Upper lobe of left lung (tissue), 6 donors: ENCODE results near the gene NBEA. TPM values are rescaled to one million over a fixed set of nuclear protein-coding genes. Genes with fewer than 3 reads are reported as not detected.

Experiments
- ATAC-seq, 2 donors: fragments of 200-7000 bp; cut with Tn5 transposase; one replicate each; pipeline ENCODE4 v1.9.1; 2022; ENCODE audit warnings: mild to moderate bottlenecking in 2 of 2, moderate library complexity in 2 of 2; ENCODE audit not compliant: low FRiP score in 2 of 2
- DNase-seq, 2 donors: peaks; one replicate each; pipeline ENCODE4 v3.0.0-alpha.2; 2019 to 2020
- H3K27ac ChIP-seq, 4 donors: fragments of 200-600 bp; sonication (generic); one replicate each; pipeline ENCODE4 v1.5.1; 2016 to 2019
- H3K27me3 ChIP-seq, 4 donors: fragments of 200-600 bp; sonication (generic); one replicate each; pipeline ENCODE4 v1.5.1; 2017 to 2019
- H3K36me3 ChIP-seq, 4 donors: fragments of 200-600 bp; sonication (generic); one replicate each; pipeline ENCODE4 v1.5.1; 2016 to 2019
- H3K4me1 ChIP-seq, 4 donors: fragments of 200-600 bp; sonication (generic); one replicate each; pipeline ENCODE4 v1.5.1; 2018 to 2019
- H3K4me3 ChIP-seq, 4 donors: fragments of 200-600 bp; sonication (generic); one replicate each; pipeline ENCODE4 v1.5.1; 2017 to 2019; ENCODE audit warnings: mild to moderate bottlenecking in 2 of 4, moderate library complexity in 1 of 4
- H3K9me3 ChIP-seq, 4 donors: fragments of 200-600 bp; sonication (generic); one replicate each; pipeline ENCODE4 v1.5.1; 2018 to 2019
- CTCF ChIP-seq, 6 experiments: fragments of 450-650 bp in 4 of 6; fragments of 200-600 bp in 2 of 6; sonication (generic) in 2 of 6; IDR thresholded peaks; one replicate each; pipeline ENCODE4 v1.5.1; 2016 to 2019; ENCODE audit warnings: antibody characterized with exemption in 6 of 6
- EP300 ChIP-seq, 4 donors: sonication (generic); formaldehyde crosslinking; IDR thresholded peaks; one replicate each; pipeline ENCODE4 v1.5.1; 2017; ENCODE audit warnings: antibody characterized with exemption in 4 of 4, control low read depth in 2 of 4
- POLR2A ChIP-seq, 4 donors: fragments of 450-650 bp; IDR thresholded peaks; one replicate each; pipeline ENCODE4 v1.5.1; 2016 to 2017; ENCODE audit warnings: antibody characterized with exemption in 4 of 4, mild to moderate bottlenecking in 2 of 4
- POLR2AphosphoS5 ChIP-seq, 2 donors: sonication (generic); formaldehyde crosslinking; IDR thresholded peaks; one replicate each; pipeline ENCODE4 v1.5.1; 2017; ENCODE audit warnings: antibody characterized with exemption in 2 of 2
- WGBS, 2 donors: methylation state at CpG; one replicate each; pipeline ENCODE4 v1.1.5; 2017 to 2018; 5-methylcytosine and 5-hydroxymethylcytosine counted together
- total RNA-seq, 6 donors: library from RNA; depleted of rRNA in 4 of 6; stranded (reverse); fragments of >200 nt in 4 of 6; gene quantifications; one replicate each; pipeline versions ENCODE4 v1.1.0 to v1.2.1, GENCODE V29; 2016 to 2021
- donor health status: DM: no; HTN: no; CAD: no; lungs with moderate emphysema.
- donor health status: DM: no; HTN: yes; CAD: no; lungs with severe emphysema.

NBEA gene
- total RNA-seq, 6 donors from 2014 or later, result 2.7 to 21.4 (median 5.5) TPM

- no peak for DNase-seq
- TF ChIP-seq POLR2AphosphoS5 (IDR thresholded peaks at IDR 0.05) (no peak), EP300 (IDR thresholded peaks at IDR 0.05) (no peak), CTCF (IDR thresholded peaks at IDR 0.05) (no peak), POLR2A (IDR thresholded peaks at IDR 0.05) (no peak)
- Histone ChIP-seq H3K36me3 (no peaks in the 10 kb centered on the region), H3K27ac (no peak overlapping the region), H3K4me1 (peaks cover 0 to 25% (median 10%) of the 10 kb centered on the region in 4 donors), H3K4me3 (peak overlapping the region in 3 of 4 donors; percentile 76 to 86 (median 85)), H3K9me3 (no peaks in the 10 kb centered on the region), H3K27me3 (peaks cover 0 to 10% (median 3%) of the 10 kb centered on the region in 4 donors)
- no peak for ATAC-seq
- 40 to 49% methylated on average over 10 of the region's 10 CpGs for WGBS, 2 donors
Observed at GRCh38 chr13:34943436-34944273, 1.6 kb downstream of the NBEA start.

GRCh38 chr13:34944274-34944634 lies 2.2 kb downstream of the NBEA start:
- H3K4me1 ChIP-seq, result peaks cover 0 to 25% (median 10%) of the 10 kb centered on the region in 4 donors
- H3K27me3 ChIP-seq, result peaks cover 0 to 10% (median 3%) of the 10 kb centered on the region in 4 donors
- 85 to 89% methylated on average over 2 of the region's 2 CpGs for WGBS, 2 donors
- H3K9me3 ChIP-seq, result no peaks in the 10 kb centered on the region
- no peak overlapping the region for H3K4me3 ChIP-seq
- H3K27ac ChIP-seq, result no peak overlapping the region
- no peak for ATAC-seq
- H3K36me3 ChIP-seq, result no peaks in the 10 kb centered on the region
- DNase-seq, result no peak
- TF ChIP-seq EP300 (IDR thresholded peaks at IDR 0.05) (no peak), POLR2A (IDR thresholded peaks at IDR 0.05) (no peak), POLR2AphosphoS5 (IDR thresholded peaks at IDR 0.05) (no peak)

- Histone ChIP-seq H3K36me3 (no peaks in the 10 kb centered on the region), H3K27me3 (peaks cover 0 to 10% (median 3%) of the 10 kb centered on the region in 4 donors), H3K4me3 (no peak overlapping the region), H3K27ac (no peak overlapping the region), H3K9me3 (no peaks in the 10 kb centered on the region), H3K4me1 (peaks cover 0 to 25% (median 10%) of the 10 kb centered on the region in 4 donors)
- DNase-seq, result no peak
- ATAC-seq, result no peak
- 20 to 27% methylated on average over 2 of the region's 2 CpGs for WGBS, 2 donors
- no peak for TF ChIP-seq POLR2AphosphoS5 (IDR thresholded peaks at IDR 0.05)
Observed at GRCh38 chr13:34944751-34945150, 2.7 kb downstream of the NBEA start.

- ATAC-seq (no peak), DNase-seq (no peak)
- Histone ChIP-seq H3K36me3 (no peaks in the 10 kb centered on the region), H3K9me3 (no peaks in the 10 kb centered on the region), H3K27ac (no peak overlapping the region), H3K4me1 (no peaks in the 10 kb centered on the region), H3K27me3 (no peaks in the 10 kb centered on the region), H3K4me3 (no peak overlapping the region)
- no peak for TF ChIP-seq EP300 (IDR thresholded peaks at IDR 0.05)
- TF ChIP-seq POLR2A (IDR thresholded peaks at IDR 0.05), result no peak
- TF ChIP-seq POLR2AphosphoS5 (IDR thresholded peaks at IDR 0.05), result no peak
- no peak for TF ChIP-seq CTCF (IDR thresholded peaks at IDR 0.05)
Observed at GRCh38 chr13:34951528-34951927, 9.5 kb downstream of the NBEA start.

GRCh38 chr13:34959489-34959888 lies 17.4 kb downstream of the NBEA start:
- Histone ChIP-seq H3K36me3 (no peaks in the 10 kb centered on the region), H3K4me1 (no peaks in the 10 kb centered on the region), H3K27me3 (no peaks in the 10 kb centered on the region), H3K4me3 (no peak overlapping the region), H3K27ac (no peak overlapping the region), H3K9me3 (no peaks in the 10 kb centered on the region)
- no peak for TF ChIP-seq EP300 (IDR thresholded peaks at IDR 0.05)
- no peak for TF ChIP-seq CTCF (IDR thresholded peaks at IDR 0.05)
- TF ChIP-seq POLR2A (IDR thresholded peaks at IDR 0.05), result no peak
- TF ChIP-seq POLR2AphosphoS5 (IDR thresholded peaks at IDR 0.05), result no peak
- no peak for ATAC-seq
- DNase-seq, result no peak
- WGBS, 2 donors, result 97 to 100% methylated on average over 1 of the region's 1 CpG

GRCh38 chr13:34964558-34964957 lies 22.5 kb downstream of the NBEA start:
- no peak for ATAC-seq
- H3K27me3 ChIP-seq, result no peaks in the 10 kb centered on the region
- WGBS, 2 donors, result 81 to 86% methylated on average over 4 of the region's 4 CpGs
- H3K36me3 ChIP-seq, result no peaks in the 10 kb centered on the region
- no peak for DNase-seq
- H3K4me3 ChIP-seq, result no peak overlapping the region
- H3K27ac ChIP-seq, result no peak overlapping the region
- TF ChIP-seq EP300 (IDR thresholded peaks at IDR 0.05) (no peak), POLR2AphosphoS5 (IDR thresholded peaks at IDR 0.05) (no peak), POLR2A (IDR thresholded peaks at IDR 0.05) (no peak), CTCF (IDR thresholded peaks at IDR 0.05) (no peak)
- H3K9me3 ChIP-seq, result no peaks in the 10 kb centered on the region
- H3K4me1 ChIP-seq, result no peaks in the 10 kb centered on the region
